ENCODE data around the gene RHD. TPM values are rescaled to one million over a fixed set of nuclear protein-coding genes. Genes with fewer than 3 reads are reported as not detected.

The RHD gene
- total and polyA plus RNA-seq, 3 experiments from 2014 or later: 0.46 TPM; not detected in 2

- Mint-ChIP-seq H3K4me3 (peak overlapping the region in 2 of 7 donors; percentile 16 to 77), H3K9me3 (no peaks in the 10 kb centered on the region), H3K4me1 (peaks cover 33 to 67% (median 60%) of the 10 kb centered on the region in 3 donors), H3K36me3 (peaks cover 3 to 43% (median 8%) of the 10 kb centered on the region in 3 donors), H3K27ac (peak overlapping the region in 4 of 8 donors; percentile 38 to 83 (median 64)), H3K27me3 (no peaks in the 10 kb centered on the region)
- Histone ChIP-seq H3K4me1 (ENCODE audit: insufficient read depth, low read length) (peaks cover 36% of the 10 kb centered on the region), H3K27ac (ENCODE audit: low read depth, low read length) (peak overlapping the region; percentile 68), H3K36me3 (ENCODE audit: insufficient read depth, low read length) (peaks cover 9% of the 10 kb centered on the region), H3K27me3 (ENCODE audit: insufficient read depth, low read length, poor library complexity, severe bottlenecking) (no peaks in the 10 kb centered on the region), H3K9me3 (ENCODE audit: low read length) (no peaks in the 10 kb centered on the region), H3K4me3 (ENCODE audit: low read length) (no peak overlapping the region)
- POLR2A ChIA-PET: interaction anchor here (0.7 kb wide), 1 partner anchor 18 kb away, joined by 5 read pairs; no protein-coding TSS in a partner anchor
- CTCF ChIA-PET: no interaction called here
- no peak for DNase-seq
Observed at GRCh38 chr1:25238046-25238445, 34.3 kb upstream of the RHD start.

- CTCF ChIA-PET: interaction anchor here (0.6 to 1.5 kb wide), 4 partner anchors 15 to 141 kb away, joined by 3 to 4 read pairs (median 3); no protein-coding TSS in a partner anchor
- H3K9me3 Mint-ChIP-seq: no peaks in the 10 kb centered on the region
- Histone ChIP-seq H3K27me3 (ENCODE audit: insufficient read depth, low read length, poor library complexity, severe bottlenecking) (no peaks in the 10 kb centered on the region), H3K4me3 (ENCODE audit: low read length) (peak overlapping the region; percentile 66), H3K27ac (ENCODE audit: low read depth, low read length) (peak overlapping the region; percentile 58), H3K36me3 (ENCODE audit: insufficient read depth, low read length) (peaks cover 28% of the 10 kb centered on the region), H3K9me3 (ENCODE audit: low read length) (no peaks in the 10 kb centered on the region), H3K4me1 (ENCODE audit: insufficient read depth, low read length) (peaks cover 45% of the 10 kb centered on the region)
- peak overlapping the region; percentile 86 to 98 (median 91) for H3K4me3 Mint-ChIP-seq
- peaks cover 40 to 78% (median 71%) of the 10 kb centered on the region in 3 donors for H3K4me1 Mint-ChIP-seq
- POLR2A ChIA-PET: interaction anchor here (0.5 to 1.0 kb wide), 3 partner anchors 8 to 368 kb away, joined by 3 to 7 read pairs (median 5); partner anchors contain the start of gene SYF2
- H3K36me3 Mint-ChIP-seq: peaks cover 15 to 56% (median 18%) of the 10 kb centered on the region in 3 donors
- DNase-seq: peak; percentile 79 to 89 (median 83)
- peak overlapping the region; percentile 87 to 99 (median 93) for H3K27ac Mint-ChIP-seq
- H3K27me3 Mint-ChIP-seq: no peaks in the 10 kb centered on the region
Observed at GRCh38 chr1:25239681-25240541, 32.4 kb upstream of the RHD start.

- peak overlapping the region; percentile 27 to 99 (median 60) for H3K4me3 Mint-ChIP-seq
- H3K4me3 ChIP-seq (ENCODE audit: low read length): no peak overlapping the region
- peak overlapping the region in 6 of 8 donors; percentile 26 to 99 (median 72) for H3K27ac Mint-ChIP-seq
- peaks cover 0 to 12% of the 10 kb centered on the region in 2 donors for H3K27me3 Mint-ChIP-seq
- no peaks in the 10 kb centered on the region for H3K9me3 ChIP-seq (ENCODE audit: low read length)
- peaks cover 66% of the 10 kb centered on the region for H3K4me1 ChIP-seq (ENCODE audit: insufficient read depth, low read length)
- H3K27me3 ChIP-seq (ENCODE audit: insufficient read depth, low read length, poor library complexity, severe bottlenecking): no peaks in the 10 kb centered on the region
- CTCF ChIA-PET: interaction anchor here (1.1 kb wide), 1 partner anchor 96 kb away, joined by 3 read pairs; no protein-coding TSS in a partner anchor
- POLR2A ChIA-PET: interaction anchor here (5.8 kb wide), 1 partner anchor 11 kb away, joined by 114 read pairs; the partner anchor contains the start of gene SYF2
- peaks cover 46% of the 10 kb centered on the region for H3K36me3 ChIP-seq (ENCODE audit: insufficient read depth, low read length)
- H3K4me1 Mint-ChIP-seq: peaks cover 59 to 86% (median 79%) of the 10 kb centered on the region in 3 donors
- H3K27ac ChIP-seq (ENCODE audit: low read depth, low read length): no peak overlapping the region
- peaks cover 0 to 3% (median 2%) of the 10 kb centered on the region in 5 donors for H3K9me3 Mint-ChIP-seq
- H3K36me3 Mint-ChIP-seq: peaks cover 30 to 74% (median 30%) of the 10 kb centered on the region in 3 donors
- no peak for DNase-seq
Observed at GRCh38 chr1:25243907-25244306, 28.4 kb upstream of the RHD start.

GRCh38 chr1:25245393-25245792, 26.9 kb upstream of the RHD start:
- H3K27me3 Mint-ChIP-seq: peaks cover 0 to 12% of the 10 kb centered on the region in 2 donors
- H3K9me3 ChIP-seq (ENCODE audit: low read length): no peaks in the 10 kb centered on the region
- peak overlapping the region; percentile 94 to 100 (median 99) for H3K4me3 Mint-ChIP-seq
- ChIA-PET CTCF (interaction anchor here (1.0 to 1.6 kb wide), 2 partner anchors 13 to 94 kb away, joined by 3 to 11 read pairs; partner anchors contain the start of gene SYF2), POLR2A (interaction anchor here (0.6 to 5.8 kb wide), 5 partner anchors 12 to 315 kb away, joined by 3 to 114 read pairs (median 3); partner anchors contain the start of genes MACO1, SYF2 and TMEM50A)
- H3K36me3 ChIP-seq (ENCODE audit: insufficient read depth, low read length): peaks cover 46% of the 10 kb centered on the region
- peaks cover 55% of the 10 kb centered on the region for H3K4me1 ChIP-seq (ENCODE audit: insufficient read depth, low read length)
- H3K4me3 ChIP-seq (ENCODE audit: low read length): peak overlapping the region; percentile 99
- H3K27ac ChIP-seq (ENCODE audit: low read depth, low read length): peak overlapping the region; percentile 99
- no peak for DNase-seq
- H3K4me1 Mint-ChIP-seq: peaks cover 48 to 73% (median 70%) of the 10 kb centered on the region in 3 donors
- peaks cover 0 to 3% (median 2%) of the 10 kb centered on the region in 5 donors for H3K9me3 Mint-ChIP-seq
- H3K27me3 ChIP-seq (ENCODE audit: insufficient read depth, low read length, poor library complexity, severe bottlenecking): no peaks in the 10 kb centered on the region
- H3K27ac Mint-ChIP-seq: peak overlapping the region; percentile 77 to 100 (median 99)
- H3K36me3 Mint-ChIP-seq: peaks cover 30 to 67% (median 30%) of the 10 kb centered on the region in 3 donors

- no peaks in the 10 kb centered on the region for H3K27me3 ChIP-seq (ENCODE audit: insufficient read depth, low read length, poor library complexity, severe bottlenecking)
- ChIA-PET CTCF (interaction anchor here (1.0 to 1.6 kb wide), 2 partner anchors 14 to 93 kb away, joined by 3 to 11 read pairs; partner anchors contain the start of gene SYF2), POLR2A (interaction anchor here (0.6 to 5.8 kb wide), 3 partner anchors 13 to 184 kb away, joined by 3 to 114 read pairs (median 6); partner anchors contain the start of genes MACO1 and SYF2)
- H3K4me3 ChIP-seq (ENCODE audit: low read length): peak overlapping the region; percentile 99
- H3K36me3 ChIP-seq (ENCODE audit: insufficient read depth, low read length): peaks cover 46% of the 10 kb centered on the region
- H3K27ac ChIP-seq (ENCODE audit: low read depth, low read length): peak overlapping the region; percentile 99
- Mint-ChIP-seq H3K4me1 (peaks cover 42 to 67% (median 64%) of the 10 kb centered on the region in 3 donors), H3K9me3 (peaks cover 0 to 3% (median 2%) of the 10 kb centered on the region in 5 donors), H3K4me3 (peak overlapping the region; percentile 94 to 100 (median 99)), H3K27me3 (peaks cover 0 to 12% of the 10 kb centered on the region in 2 donors), H3K27ac (peak overlapping the region; percentile 98 to 100 (median 99)), H3K36me3 (peaks cover 30 to 62% (median 30%) of the 10 kb centered on the region in 3 donors)
- peaks cover 49% of the 10 kb centered on the region for H3K4me1 ChIP-seq (ENCODE audit: insufficient read depth, low read length)
- no peaks in the 10 kb centered on the region for H3K9me3 ChIP-seq (ENCODE audit: low read length)
- DNase-seq: no peak
Observed at GRCh38 chr1:25245809-25246599, 26.3 kb upstream of the RHD start.

- H3K4me3 Mint-ChIP-seq: peak overlapping the region; percentile 94 to 100 (median 99)
- ChIA-PET CTCF (no interaction called here), POLR2A (interaction anchor here (1.0 to 5.8 kb wide), 7 partner anchors 13 to 336 kb away, joined by 3 to 114 read pairs (median 5); partner anchors contain the start of genes MACO1 and SYF2)
- no peaks in the 10 kb centered on the region for H3K9me3 ChIP-seq (ENCODE audit: low read length)
- H3K4me3 ChIP-seq (ENCODE audit: low read length): peak overlapping the region; percentile 99
- peaks cover 42 to 61% (median 60%) of the 10 kb centered on the region in 3 donors for H3K4me1 Mint-ChIP-seq
- H3K27ac ChIP-seq (ENCODE audit: low read depth, low read length): peak overlapping the region; percentile 99
- H3K36me3 Mint-ChIP-seq: peaks cover 30 to 57% (median 30%) of the 10 kb centered on the region in 3 donors
- peaks cover 45% of the 10 kb centered on the region for H3K4me1 ChIP-seq (ENCODE audit: insufficient read depth, low read length)
- DNase-seq: peak in 2 of 5 donors; percentile 28 to 42
- no peaks in the 10 kb centered on the region for H3K27me3 ChIP-seq (ENCODE audit: insufficient read depth, low read length, poor library complexity, severe bottlenecking)
- peaks cover 46% of the 10 kb centered on the region for H3K36me3 ChIP-seq (ENCODE audit: insufficient read depth, low read length)
- peak overlapping the region; percentile 98 to 100 (median 99) for H3K27ac Mint-ChIP-seq
- H3K27me3 Mint-ChIP-seq: peaks cover 0 to 12% of the 10 kb centered on the region in 2 donors
- peaks cover 0 to 3% (median 2%) of the 10 kb centered on the region in 5 donors for H3K9me3 Mint-ChIP-seq
Observed at GRCh38 chr1:25246600-25247023, 25.7 kb upstream of the RHD start.

Data from CD8-positive, alpha-beta memory T cell (primary cell).